ENCODE data around the gene MPRIP.

The MPRIP gene

GRCh38 chr17:17236295-17237025 is 194.2 kb downstream of the MPRIP start (continued):
- TF ChIP-seq CREB5 (CRISPR knock-in tag; IDR thresholded peaks at IDR 0.05; ENCODE audit: low read depth) (no peak), PATZ1 (CRISPR knock-in tag; IDR thresholded peaks at IDR 0.05; ENCODE audit: borderline replicate concordance) (no peak), POU6F1 (CRISPR knock-in tag; IDR thresholded peaks at IDR 0.05; ENCODE audit: borderline replicate concordance, low read depth) (no peak), ZNF70 (CRISPR knock-in tag; IDR thresholded peaks at IDR 0.05) (no peak), GLIS3 (CRISPR knock-in tag; IDR thresholded peaks at IDR 0.05) (no peak), TOX (CRISPR knock-in tag; IDR thresholded peaks at IDR 0.05; ENCODE audit: borderline replicate concordance) (no peak), SNAI2 (CRISPR knock-in tag; IDR thresholded peaks at IDR 0.05) (no peak)

GRCh38 chr17:17237026-17237799 is 195.0 kb downstream of the MPRIP start, which contains the start of gene FLCN:
Gene FLCN (minus strand): TSS chr17:17237168. CDS start chr17:17228137, 9,031 bp downstream.
- TF ChIP-seq CREB5 (CRISPR knock-in tag; IDR thresholded peaks at IDR 0.05; ENCODE audit: low read depth) (no peak), TSHZ2 (CRISPR knock-in tag; IDR thresholded peaks at IDR 0.05) (no peak), ISL1 (CRISPR knock-in tag; IDR thresholded peaks at IDR 0.05) (no peak), TCF4 (CRISPR knock-in tag; IDR thresholded peaks at IDR 0.05; ENCODE audit: borderline replicate concordance) (no peak), ZC3H10 (CRISPR knock-in tag; IDR thresholded peaks at IDR 0.05) (no peak), POU6F1 (CRISPR knock-in tag; IDR thresholded peaks at IDR 0.05; ENCODE audit: borderline replicate concordance, low read depth) (no peak), GLIS3 (CRISPR knock-in tag; IDR thresholded peaks at IDR 0.05) (no peak), ZNF8 (CRISPR knock-in tag; IDR thresholded peaks at IDR 0.05) (no peak), ZFP3 (CRISPR knock-in tag; IDR thresholded peaks at IDR 0.05) (no peak), ZNF70 (CRISPR knock-in tag; IDR thresholded peaks at IDR 0.05) (no peak)
- ATAC-seq: peak; percentile 94

GRCh38 chr17:17239832-17240231 is 197.6 kb downstream of the MPRIP start:
- ATAC-seq: no peak
- TF ChIP-seq ZNF565 (CRISPR knock-in tag; conservative IDR thresholded peaks at IDR 0.05; ENCODE audit: low read depth) (no peak), BACH2 (CRISPR knock-in tag; IDR thresholded peaks at IDR 0.05; ENCODE audit: borderline replicate concordance) (no peak), ARNTL (CRISPR knock-in tag; IDR thresholded peaks at IDR 0.05; ENCODE audit: borderline replicate concordance, low read depth) (no peak), TSHZ2 (CRISPR knock-in tag; IDR thresholded peaks at IDR 0.05) (no peak), RARB (CRISPR knock-in tag; IDR thresholded peaks at IDR 0.05) (no peak), ZNF8 (CRISPR knock-in tag; IDR thresholded peaks at IDR 0.05) (no peak)

All from SK-N-SH treated with all-trans-retinoic acid at 6 μM for 48 hours (cell line).